Psoas muscle (tissue), 8 donors: ENCODE measurements around the gene LCE2C. TPM values are rescaled to one million over a fixed set of nuclear protein-coding genes. Genes with fewer than 3 reads are reported as not detected.

Experiments
- ATAC-seq, 4 donors: fragments of 200-7000 bp; cut with Tn5 transposase; one replicate each; pipeline ENCODE4 v1.9.1; 2020; ENCODE audit warnings: moderate library complexity in 3 of 4, mild to moderate bottlenecking in 2 of 4
- DNase-seq, 2 donors: peaks; one replicate each; pipeline ENCODE4 v3.0.0-alpha.2; 2020
- H3K27ac ChIP-seq: fragments of 200-600 bp; one replicate; pipeline ENCODE4 v1.8.0; 2022
- H3K27me3 ChIP-seq, 3 donors: fragments of 200-600 bp in 1 of 3; one replicate each; pipeline versions ENCODE4 v1.6.1 to v1.8.0; 2013 to 2022; ENCODE audit warnings: low read length in 2 of 3, mild to moderate bottlenecking in 2 of 3, moderate library complexity in 1 of 3; ENCODE audit not compliant: insufficient read depth in 3 of 3
- H3K36me3 ChIP-seq, 2 donors: fragments of 200-600 bp in 1 of 2; one replicate each; pipeline versions ENCODE4 v1.6.1 to v1.8.0; 2013 to 2022; ENCODE audit warnings: low read depth in 1 of 2, mild to moderate bottlenecking in 1 of 2, moderate library complexity in 1 of 2; ENCODE audit not compliant: insufficient read depth in 1 of 2
- H3K4me1 ChIP-seq: fragments of 200-600 bp; one replicate; pipeline ENCODE4 v1.8.0; 2022
- H3K4me3 ChIP-seq: fragments of 200-600 bp; one replicate; pipeline ENCODE4 v1.8.0; 2022; ENCODE audit warnings: mild to moderate bottlenecking
- H3K9me3 ChIP-seq: fragments of 200-600 bp; one replicate; pipeline ENCODE4 v1.8.0; 2022
- WGBS, 3 donors: extraction: QIAGEN DNeasy Blood & Tissue Kit; methylation state at CpG; one replicate each; pipeline versions ENCODE4 v1.1.6 to v1.1.7; 2013; 5-methylcytosine and 5-hydroxymethylcytosine counted together
- intact Hi-C, 2 donors: fragments of 100-400 bp; cut with DNase I; formaldehyde crosslinking; loops; one replicate each; pipeline versions ENCODE4 v1.11.0 to v1.14.2; 2022
- polyA plus RNA-seq, 3 donors: library from polyadenylated mRNA; stranded (reverse); fragments of 200-250 nt; gene quantifications; one replicate each; pipeline ENCODE4 v1.2.3, GENCODE V29; 2013
- total RNA-seq, 4 donors: library from RNA; stranded (reverse); fragmentation: NEBNext Ultra II Directional in 2 of 4; extraction: Animal tissue kit (Norgen Biotek cat#: 25700) in 2 of 4; gene quantifications; one replicate each; pipeline versions ENCODE4 v1.2.1 to v1.2.4, GENCODE V29; 2021 to 2023
- TF ChIP-seq, protein P1 (sequence below): fragments of 200-600 bp; IDR thresholded peaks from one replicate; pipeline ENCODE4 v1.8.0; 2022; ENCODE audit warnings: antibody characterized with exemption
- donor health status: healthy with polysubstance abuse.
- donor health status: DM: no; HTN: no; CAD: no; lungs with moderate emphysema.
- donor health status: Bipolar disorder and iron deficiency.
- donor health status: healthy.
- donor health status: DM: yes; HTN: yes; CAD: no.
- donor health status: DM: no; HTN: no; CAD: no.
- donor health status: DM: no; HTN: no; CAD: no.
- donor health status: DM: yes; HTN: yes; CAD: no.

Gene LCE2C
- total and polyA plus RNA-seq, 7 donors: not detected

DNA sequence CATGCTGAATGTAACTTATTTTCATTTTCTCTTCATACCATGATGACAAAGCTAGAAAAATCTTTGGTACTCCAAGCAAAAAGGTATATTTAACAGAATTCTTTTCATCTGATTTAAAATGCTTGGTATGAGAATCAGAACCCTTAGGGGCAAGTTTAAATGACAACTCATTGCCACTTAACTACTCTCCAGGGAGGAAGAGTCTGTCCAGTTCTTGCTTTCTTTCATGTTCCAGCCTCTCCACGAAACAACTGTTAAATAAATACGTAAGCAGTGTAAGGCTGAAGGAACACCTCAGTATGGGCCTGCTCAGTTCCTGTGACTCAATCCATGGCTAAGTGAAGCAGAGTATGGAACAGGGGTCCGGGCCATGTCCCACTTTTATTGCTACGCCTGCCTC is 24.7 kb downstream of the LCE2C start:
- Histone ChIP-seq H3K9me3 (no peaks in the 10 kb centered on the region), H3K27ac (no peak overlapping the region), H3K4me1 (no peaks in the 10 kb centered on the region), H3K4me3 (no peak overlapping the region), H3K27me3 (no peaks in the 10 kb centered on the region), H3K36me3 (no peaks in the 10 kb centered on the region)
- TF ChIP-seq, protein P1, sequence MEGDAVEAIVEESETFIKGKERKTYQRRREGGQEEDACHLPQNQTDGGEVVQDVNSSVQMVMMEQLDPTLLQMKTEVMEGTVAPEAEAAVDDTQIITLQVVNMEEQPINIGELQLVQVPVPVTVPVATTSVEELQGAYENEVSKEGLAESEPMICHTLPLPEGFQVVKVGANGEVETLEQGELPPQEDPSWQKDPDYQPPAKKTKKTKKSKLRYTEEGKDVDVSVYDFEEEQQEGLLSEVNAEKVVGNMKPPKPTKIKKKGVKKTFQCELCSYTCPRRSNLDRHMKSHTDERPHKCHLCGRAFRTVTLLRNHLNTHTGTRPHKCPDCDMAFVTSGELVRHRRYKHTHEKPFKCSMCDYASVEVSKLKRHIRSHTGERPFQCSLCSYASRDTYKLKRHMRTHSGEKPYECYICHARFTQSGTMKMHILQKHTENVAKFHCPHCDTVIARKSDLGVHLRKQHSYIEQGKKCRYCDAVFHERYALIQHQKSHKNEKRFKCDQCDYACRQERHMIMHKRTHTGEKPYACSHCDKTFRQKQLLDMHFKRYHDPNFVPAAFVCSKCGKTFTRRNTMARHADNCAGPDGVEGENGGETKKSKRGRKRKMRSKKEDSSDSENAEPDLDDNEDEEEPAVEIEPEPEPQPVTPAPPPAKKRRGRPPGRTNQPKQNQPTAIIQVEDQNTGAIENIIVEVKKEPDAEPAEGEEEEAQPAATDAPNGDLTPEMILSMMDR: no peak
- no peak for DNase-seq
- intact Hi-C loops: no loop called here
- no peak for ATAC-seq
- WGBS, 3 donors: 69 to 72% (median 70%) methylated on average over 4 of the region's 4 CpGs

DNA sequence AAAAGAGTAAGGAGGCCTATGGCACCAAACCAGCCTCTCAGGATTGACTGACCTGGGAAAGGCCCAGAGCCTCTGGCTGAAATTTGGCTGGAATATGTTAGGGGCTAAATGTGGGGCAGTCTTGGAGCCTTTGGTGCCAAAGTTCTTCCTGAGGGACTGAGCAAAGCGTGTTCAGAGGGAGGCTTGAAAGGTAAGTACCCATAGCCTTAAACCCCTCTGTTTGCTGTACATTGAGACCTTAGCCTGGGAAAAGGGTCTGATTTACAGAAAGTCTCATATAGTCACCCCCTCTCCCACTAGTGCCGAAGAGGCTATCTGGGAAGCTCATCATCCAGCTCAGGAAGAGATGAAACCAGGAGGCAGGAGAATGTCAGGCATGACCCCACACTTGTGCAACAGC is 32.8 kb downstream of the LCE2C start, which contains the start of gene LCE4A:
Gene LCE4A, plus strand, starts transcription at position 301 of the 400 bp plus-strand sequence. CDS start 916 bp downstream, outside the sequence.
- TF ChIP-seq, protein P1: no peak
- H3K4me1 ChIP-seq: no peaks in the 10 kb centered on the region
- DNase-seq (no peak), ATAC-seq (no peak)
- intact Hi-C loops: no loop called here
- WGBS, 3 donors: 71 to 83% (median 77%) methylated on average over 2 of the region's 2 CpGs
- H3K27ac ChIP-seq: no peak within 1 kb of the TSS
- H3K4me3 ChIP-seq: no peak within 1 kb of the TSS
- H3K27me3 ChIP-seq: peaks cover 0 to 3% (median 0%) of the 10 kb centered on the region in 3 donors
- H3K36me3 ChIP-seq: no peaks in the 10 kb centered on the region
- H3K9me3 ChIP-seq: no peaks in the 10 kb centered on the region

DNA sequence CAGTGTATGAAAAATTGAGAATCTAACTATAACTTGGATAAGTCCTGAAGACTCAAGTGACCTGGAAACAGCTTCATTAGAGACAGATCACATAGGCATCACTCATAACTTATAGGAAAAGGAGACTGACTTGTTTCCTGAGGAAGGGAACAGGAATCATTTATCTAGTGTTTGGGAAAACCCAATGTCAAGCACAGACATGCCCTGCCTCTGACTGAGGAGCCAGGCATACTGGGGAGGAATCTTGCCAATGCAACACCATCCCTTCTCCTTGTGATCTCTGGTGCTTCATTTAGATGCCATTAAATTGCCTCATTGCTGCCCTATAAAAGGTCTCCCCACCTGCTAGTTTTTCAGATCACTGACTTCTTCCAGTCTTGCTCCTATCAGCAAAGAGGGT is 43.2 kb downstream of the LCE2C start:
- H3K36me3 ChIP-seq: no peaks in the 10 kb centered on the region
- TF ChIP-seq, protein P1: no peak
- no peak overlapping the region for H3K27ac ChIP-seq
- intact Hi-C loops: no loop called here
- H3K9me3 ChIP-seq: peaks cover 9% of the 10 kb centered on the region
- H3K4me1 ChIP-seq: no peaks in the 10 kb centered on the region
- no peak overlapping the region for H3K4me3 ChIP-seq
- no peaks in the 10 kb centered on the region for H3K27me3 ChIP-seq
- ATAC-seq (no peak), DNase-seq (no peak)

DNA sequence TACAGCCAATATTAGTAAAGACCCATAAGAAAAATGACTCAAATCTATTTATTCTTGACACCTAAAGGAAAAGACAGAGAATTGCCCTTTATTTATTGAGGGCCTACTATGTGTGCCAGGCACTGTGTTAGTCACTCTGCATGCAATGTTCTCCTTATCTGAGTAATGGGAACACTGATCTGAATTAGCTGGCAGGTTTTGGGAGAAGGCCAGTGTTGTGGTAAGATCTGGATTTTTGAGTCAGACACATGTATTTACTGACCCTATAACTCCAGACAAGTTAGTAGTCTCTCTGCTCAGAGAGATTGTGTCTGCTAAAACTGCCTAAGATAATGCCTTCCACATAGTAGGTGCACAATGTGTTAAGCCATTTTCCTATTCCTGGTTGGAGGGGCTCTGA is 50.2 kb downstream of the LCE2C start:
- TF ChIP-seq, protein P1: no peak
- intact Hi-C loops: no loop called here
- Histone ChIP-seq H3K27ac (no peak overlapping the region), H3K27me3 (no peaks in the 10 kb centered on the region), H3K4me3 (no peak overlapping the region), H3K36me3 (no peaks in the 10 kb centered on the region), H3K9me3 (no peaks in the 10 kb centered on the region), H3K4me1 (no peaks in the 10 kb centered on the region)
- no peak for ATAC-seq
- no peak for DNase-seq

Other genes with a start within 250 kb of the LCE2C start
- not detected for gene LCE5A, start 164.5 kb upstream of the LCE2C start, total RNA-seq
- gene LCE5A, start 164.5 kb upstream of the LCE2C start, polyA plus RNA-seq: not detected
- gene CRCT1, start 160.8 kb upstream of the LCE2C start, total RNA-seq: not detected
- not detected for gene CRCT1, start 160.8 kb upstream of the LCE2C start, polyA plus RNA-seq
- not detected for gene LCE3E, start 108.5 kb upstream of the LCE2C start, total RNA-seq
- not detected for gene LCE3E, start 108.5 kb upstream of the LCE2C start, polyA plus RNA-seq
- gene LCE3D, start 94.8 kb upstream of the LCE2C start, total RNA-seq: not detected
- gene LCE3D, start 94.8 kb upstream of the LCE2C start, polyA plus RNA-seq: not detected
- not detected for gene LCE3C, start 75.0 kb upstream of the LCE2C start, total RNA-seq
- gene LCE3C, start 75.0 kb upstream of the LCE2C start, polyA plus RNA-seq: not detected
- not detected for gene LCE3B, start 61.5 kb upstream of the LCE2C start, total RNA-seq
- gene LCE3B, start 61.5 kb upstream of the LCE2C start, polyA plus RNA-seq: not detected
- not detected for gene LCE3A, start 52.2 kb upstream of the LCE2C start, total RNA-seq
- not detected for gene LCE3A, start 52.2 kb upstream of the LCE2C start, polyA plus RNA-seq
- not detected for gene LCE2D, start 11.9 kb upstream of the LCE2C start, total RNA-seq
- not detected for gene LCE2D, start 11.9 kb upstream of the LCE2C start, polyA plus RNA-seq
- not detected for gene LCE2B, start 10.8 kb downstream of the LCE2C start, total RNA-seq
- not detected for gene LCE2B, start 10.8 kb downstream of the LCE2C start, polyA plus RNA-seq
- not detected for gene LCE2A, start 23.1 kb downstream of the LCE2C start, total RNA-seq
- gene LCE2A, start 23.1 kb downstream of the LCE2C start, polyA plus RNA-seq: not detected
- not detected for gene LCE4A, start 32.9 kb downstream of the LCE2C start, total RNA-seq
- gene LCE4A, start 32.9 kb downstream of the LCE2C start, polyA plus RNA-seq: not detected
- under 1 TPM in 1 of 4 donors, not detected in 3; 0.17 TPM for gene KPRP, start 82.7 kb downstream of the LCE2C start, total RNA-seq
- gene KPRP, start 82.7 kb downstream of the LCE2C start, polyA plus RNA-seq: not detected
- gene LCE1F, start 99.9 kb downstream of the LCE2C start, total RNA-seq: not detected
- not detected for gene LCE1F, start 99.9 kb downstream of the LCE2C start, polyA plus RNA-seq
- gene LCE1E, start 111.0 kb downstream of the LCE2C start, total RNA-seq: not detected
- gene LCE1E, start 111.0 kb downstream of the LCE2C start, polyA plus RNA-seq: not detected
- not detected for gene LCE1D, start 121.4 kb downstream of the LCE2C start, total RNA-seq
- not detected for gene LCE1D, start 121.4 kb downstream of the LCE2C start, polyA plus RNA-seq
- gene LCE1C, start 131.4 kb downstream of the LCE2C start, total RNA-seq: not detected
- gene LCE1C, start 131.4 kb downstream of the LCE2C start, polyA plus RNA-seq: not detected
- not detected for gene LCE1B, start 136.7 kb downstream of the LCE2C start, total RNA-seq
- gene LCE1B, start 136.7 kb downstream of the LCE2C start, polyA plus RNA-seq: not detected
- not detected for gene LCE1A, start 152.2 kb downstream of the LCE2C start, total RNA-seq
- not detected for gene LCE1A, start 152.2 kb downstream of the LCE2C start, polyA plus RNA-seq
- not detected for gene LCE6A, start 167.6 kb downstream of the LCE2C start, total RNA-seq
- gene LCE6A, start 167.6 kb downstream of the LCE2C start, polyA plus RNA-seq: not detected
- gene LCE7A, start 184.7 kb downstream of the LCE2C start, total RNA-seq: not detected
- gene LCE7A, start 184.7 kb downstream of the LCE2C start, polyA plus RNA-seq: not detected
- not detected for gene SMCP, start 203.0 kb downstream of the LCE2C start, total RNA-seq
- not detected for gene SMCP, start 203.0 kb downstream of the LCE2C start, polyA plus RNA-seq
- gene IVL, start 233.3 kb downstream of the LCE2C start, total RNA-seq: not detected
- gene IVL, start 233.3 kb downstream of the LCE2C start, polyA plus RNA-seq: under 1 TPM in 1 of 3 donors, not detected in 2; 0.04 TPM